Hepatocyte (in vitro differentiated cells): ENCODE results near the gene ENPP7.

Experiments used
- EZH2 ChIP-seq: fragments of 200-600 bp; sonication (generic); IDR thresholded peaks from 2 replicates; pipeline ENCODE4 v1.6.1; 2016; ENCODE audit warnings: antibody characterized with exemption, mild to moderate bottlenecking, borderline replicate concordance
- TF ChIP-seq, protein P1 (sequence below): fragments of 200-600 bp; sonication (generic); IDR thresholded peaks from 2 replicates; pipeline ENCODE4 v1.5.1; 2016; ENCODE audit warnings: antibody characterized with exemption, mild to moderate bottlenecking; ENCODE audit not compliant: poor library complexity

DNA sequence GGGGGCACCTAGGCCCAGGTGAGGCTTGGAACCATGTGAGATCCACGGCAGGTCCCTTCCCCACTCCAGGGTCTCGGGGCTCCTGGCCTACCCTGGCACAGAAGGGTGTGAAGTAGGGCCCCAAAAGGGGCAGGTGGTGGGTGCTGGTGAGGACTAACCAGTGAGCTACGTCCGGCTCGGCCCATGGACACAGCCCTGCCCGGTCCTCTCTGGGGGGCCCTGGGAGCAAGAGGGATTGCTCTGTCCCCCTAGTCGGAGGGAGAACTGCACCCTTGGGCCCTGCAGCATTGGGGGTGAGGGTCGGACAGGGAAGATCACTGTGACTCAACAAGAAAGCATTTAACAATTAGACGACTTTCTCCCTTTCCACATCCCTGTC is 2.9 kb downstream of the ENPP7 start:
- TF ChIP-seq, protein P1, sequence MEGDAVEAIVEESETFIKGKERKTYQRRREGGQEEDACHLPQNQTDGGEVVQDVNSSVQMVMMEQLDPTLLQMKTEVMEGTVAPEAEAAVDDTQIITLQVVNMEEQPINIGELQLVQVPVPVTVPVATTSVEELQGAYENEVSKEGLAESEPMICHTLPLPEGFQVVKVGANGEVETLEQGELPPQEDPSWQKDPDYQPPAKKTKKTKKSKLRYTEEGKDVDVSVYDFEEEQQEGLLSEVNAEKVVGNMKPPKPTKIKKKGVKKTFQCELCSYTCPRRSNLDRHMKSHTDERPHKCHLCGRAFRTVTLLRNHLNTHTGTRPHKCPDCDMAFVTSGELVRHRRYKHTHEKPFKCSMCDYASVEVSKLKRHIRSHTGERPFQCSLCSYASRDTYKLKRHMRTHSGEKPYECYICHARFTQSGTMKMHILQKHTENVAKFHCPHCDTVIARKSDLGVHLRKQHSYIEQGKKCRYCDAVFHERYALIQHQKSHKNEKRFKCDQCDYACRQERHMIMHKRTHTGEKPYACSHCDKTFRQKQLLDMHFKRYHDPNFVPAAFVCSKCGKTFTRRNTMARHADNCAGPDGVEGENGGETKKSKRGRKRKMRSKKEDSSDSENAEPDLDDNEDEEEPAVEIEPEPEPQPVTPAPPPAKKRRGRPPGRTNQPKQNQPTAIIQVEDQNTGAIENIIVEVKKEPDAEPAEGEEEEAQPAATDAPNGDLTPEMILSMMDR = no peak
- no peak for TF ChIP-seq EZH2
